Measurements from ENCODE around the gene TMEM191B.
"Not testable (repeated sequence)": the region's sequence is repeated elsewhere in the genome, so short reads cannot be mapped to it uniquely, and the experiment has no call there.

GRCh38 chr22:18575686-18576085, 48.1 kb downstream of the TMEM191B start:
- TF ChIP-seq CTCF (conservative IDR thresholded peaks at IDR 0.05; ENCODE audit: low read length); EZH2phosphoT487 (IDR thresholded peaks at IDR 0.05; ENCODE audit: borderline replicate concordance): not testable (repeated sequence)

All from Loucy (cell line).